A549 (cell line): Measurements from ENCODE around the gene EIF5. TPM values are rescaled to one million over a fixed set of nuclear protein-coding genes. Genes with fewer than 3 reads are reported as not detected.
A peak's percentile ranks its signal among the peaks of the same experiment; 100 is the strongest.

ENCODE experiments used
- ATAC-seq, 2 experiments: fragments of 200-7000 bp in 1 of 2; fragments of >200 bp in 1 of 2; cut with Nextera tagmentation in 1 of 2; cut with Tn5 transposase in 1 of 2; 3 replicates each; pipeline versions ENCODE4 v1.8.0 to v1.9.1; 2018 to 2020; ENCODE audit warnings: mild to moderate bottlenecking in 1 of 2, moderate library complexity in 1 of 2
- CTCF ChIA-PET: fragments of 300-600 bp; sonication (Branson Sonifier 250); formaldehyde crosslinking; extraction: SDS; loops from one replicate; lab custom pipeline; 2021; ENCODE audit warnings: antibody characterized with exemption, inconsistent platforms; lab: Yijun Ruan, JAX
- POLR2A ChIA-PET: fragments of 350-600 bp; formaldehyde crosslinking; extraction: SDS; loops from one replicate; lab custom pipeline; 2021; ENCODE audit warnings: antibody characterized with exemption, inconsistent platforms; lab: Yijun Ruan, JAX
- DNase-seq, 2 experiments: peaks; one replicate each; pipeline versions ENCODE4 v3.0.0 to v3.0.0-alpha.2; 2011 to 2016; ENCODE audit warnings: low read depth in 1 of 2, low spot score in 1 of 2
- FAIRE-seq: peaks from 2 replicates; lab custom pipeline; 2011; peaks lifted over from hg19 to GRCh38; lab: Jason Lieb, UNC
- H3K27ac ChIP-seq, 2 experiments: fragments of >200 bp; sonication (Bioruptor Twin); formaldehyde crosslinking; 3 replicates each; pipeline ENCODE4 v1.5.1; 2016 to 2017
- H3K4me1 ChIP-seq: fragments of >200 bp; sonication (Bioruptor Twin); formaldehyde crosslinking; 3 replicates; pipeline ENCODE4 v1.6.1; 2016
- H3K4me2 ChIP-seq: fragments of >200 bp; sonication (Bioruptor Twin); formaldehyde crosslinking; 3 replicates; pipeline ENCODE4 v1.6.1; 2016
- H3K4me3 ChIP-seq: fragments of >200 bp; sonication (Bioruptor Twin); formaldehyde crosslinking; 3 replicates; pipeline ENCODE4 v1.5.1; 2016
- H3K9me3 ChIP-seq: fragments of >200 bp; sonication (Bioruptor Twin); formaldehyde crosslinking; 3 replicates; pipeline ENCODE4 v1.6.1; 2016
- CBX2 ChIP-seq: fragments of 200-600 bp; sonication (generic); IDR thresholded peaks from 2 replicates; pipeline ENCODE4 v1.6.1; 2016; ENCODE audit warnings: low read depth, mild to moderate bottlenecking, borderline replicate concordance
- CEBPB ChIP-seq, 2 experiments: fragments of >200 bp in 1 of 2; sonication (Bioruptor Twin) in 1 of 2; formaldehyde crosslinking in 1 of 2; IDR thresholded peaks; 2 replicates each; pipeline ENCODE4 v1.6.1; 2012 to 2016
- CHD2 ChIP-seq: fragments of 150-350 bp; IDR thresholded peaks from 2 replicates; pipeline ENCODE4 v1.6.1; 2014; ENCODE audit warnings: low read length; ENCODE audit not compliant: partially characterized antibody
- EHMT2 ChIP-seq: fragments of 200-600 bp; sonication (generic); IDR thresholded peaks from 2 replicates; pipeline ENCODE4 v1.6.1; 2016; ENCODE audit warnings: antibody characterized with exemption, low read depth, mild to moderate bottlenecking, moderate library complexity
- FOSL2 ChIP-seq, 2 experiments: fragments of 450-650 bp in 1 of 2; fragments of >200 bp in 1 of 2; sonication (Bioruptor Twin) in 1 of 2; formaldehyde crosslinking; IDR thresholded peaks; 2 replicates each; pipeline versions ENCODE4 v1.5.0 to v1.6.1; 2016 to 2020; ENCODE audit warnings: mild to moderate bottlenecking in 1 of 2, moderate library complexity in 1 of 2
- JUN ChIP-seq, 2 experiments: fragments of >200 bp; sonication (Bioruptor Twin); formaldehyde crosslinking; IDR thresholded peaks; 2 replicates in 1 of 2; 3 replicates in 1 of 2; pipeline ENCODE4 v1.6.1; 2016 to 2017
- KDM1A ChIP-seq: fragments of 200-600 bp; sonication (generic); IDR thresholded peaks from 2 replicates; pipeline ENCODE4 v1.6.1; 2016; ENCODE audit warnings: low read depth, mild to moderate bottlenecking
- MAFK ChIP-seq: fragments of 450-650 bp; IDR thresholded peaks from 2 replicates; pipeline ENCODE4 v1.6.1; 2014; ENCODE audit not compliant: partially characterized antibody
- MYC ChIP-seq: IDR thresholded peaks from 2 replicates; pipeline ENCODE4 v1.6.1; 2012; ENCODE audit warnings: mild to moderate bottlenecking, inconsistent platforms, low read length, improper control_type of control experiment, borderline replicate concordance
- POLR2AphosphoS2 ChIP-seq: conservative IDR thresholded peaks from 2 replicates; pipeline ENCODE4 v1.6.1; 2012; ENCODE audit warnings: low read length, improper control_type of control experiment, inconsistent platforms
- RFX5 ChIP-seq: fragments of 450-650 bp; IDR thresholded peaks from 2 replicates; pipeline ENCODE4 v1.7.1; 2014; ENCODE audit warnings: antibody characterized with exemption, mild to moderate bottlenecking, moderate library complexity
- RNF2 ChIP-seq: fragments of 200-600 bp; sonication (generic); IDR thresholded peaks from 2 replicates; pipeline ENCODE4 v1.6.1; 2016; ENCODE audit warnings: low read depth, mild to moderate bottlenecking, antibody characterized with exemption, moderate library complexity, borderline replicate concordance
- SREBF2 ChIP-seq: fragments of 450-650 bp; IDR thresholded peaks from 2 replicates; pipeline ENCODE4 v1.6.1; 2014; ENCODE audit warnings: mild to moderate bottlenecking, moderate library complexity
- ZC3H11A ChIP-seq: fragments of 450-650 bp; IDR thresholded peaks from 2 replicates; pipeline ENCODE4 v1.6.1; 2014; ENCODE audit warnings: antibody characterized with exemption, mild to moderate bottlenecking
- ZNF302 ChIP-seq: fragments of 250-450 bp; sonication (Bioruptor Pico); IDR thresholded peaks from 2 replicates; pipeline ENCODE4 v1.9.0; 2021; ENCODE audit warnings: inconsistent platforms, mild to moderate bottlenecking, moderate library complexity
- ZSCAN20 ChIP-seq: fragments of 250-450 bp; sonication (Bioruptor Pico); IDR thresholded peaks from 2 replicates; pipeline ENCODE4 v1.8.0; 2022; ENCODE audit warnings: mild to moderate bottlenecking, moderate library complexity
- WGBS: methylation state at CpG from one replicate; pipeline ENCODE4 v1.1.6; 2017; ENCODE audit errors: missing lambda C conversion rate; 5-methylcytosine and 5-hydroxymethylcytosine counted together
- polyA plus RNA-seq, 4 experiments: library from polyadenylated mRNA; depleted of rRNA in 3 of 4; stranded (reverse); fragments of >200 nt; fragmentation: RNase III in 1 of 4; extraction: RNeasy Plus Mini Kit Qiagen cat#74134 plus additional on column Dnase treatment in 1 of 4; gene quantifications; 2 replicates in 3 of 4; 3 replicates in 1 of 4; pipeline ENCODE4 v1.2.3, GENCODE V29; 2011 to 2017
- TF ChIP-seq, protein P1 (sequence below): fragments of 250-450 bp; sonication (Bioruptor Pico); IDR thresholded peaks from 2 replicates; pipeline ENCODE4 v1.5.0; 2020; ENCODE audit warnings: low read depth, mild to moderate bottlenecking, moderate library complexity
- TF ChIP-seq, protein P2 (sequence below): fragments of 200-600 bp; sonication (generic); IDR thresholded peaks from 2 replicates; pipeline ENCODE4 v1.6.1; 2016; ENCODE audit warnings: antibody characterized with exemption, mild to moderate bottlenecking, moderate library complexity
- TF ChIP-seq, protein P3 (sequence below): IDR thresholded peaks from 2 replicates; pipeline ENCODE4 v1.6.1; 2012
- TF ChIP-seq, protein P4 (sequence below): IDR thresholded peaks from 2 replicates; pipeline ENCODE4 v1.6.1; 2012; ENCODE audit warnings: low read depth, borderline replicate concordance

The EIF5 gene
- polyA plus RNA-seq, 2 of the 4 experiments (the other 2 are of a cell fraction): 276 to 591 TPM

DNA sequence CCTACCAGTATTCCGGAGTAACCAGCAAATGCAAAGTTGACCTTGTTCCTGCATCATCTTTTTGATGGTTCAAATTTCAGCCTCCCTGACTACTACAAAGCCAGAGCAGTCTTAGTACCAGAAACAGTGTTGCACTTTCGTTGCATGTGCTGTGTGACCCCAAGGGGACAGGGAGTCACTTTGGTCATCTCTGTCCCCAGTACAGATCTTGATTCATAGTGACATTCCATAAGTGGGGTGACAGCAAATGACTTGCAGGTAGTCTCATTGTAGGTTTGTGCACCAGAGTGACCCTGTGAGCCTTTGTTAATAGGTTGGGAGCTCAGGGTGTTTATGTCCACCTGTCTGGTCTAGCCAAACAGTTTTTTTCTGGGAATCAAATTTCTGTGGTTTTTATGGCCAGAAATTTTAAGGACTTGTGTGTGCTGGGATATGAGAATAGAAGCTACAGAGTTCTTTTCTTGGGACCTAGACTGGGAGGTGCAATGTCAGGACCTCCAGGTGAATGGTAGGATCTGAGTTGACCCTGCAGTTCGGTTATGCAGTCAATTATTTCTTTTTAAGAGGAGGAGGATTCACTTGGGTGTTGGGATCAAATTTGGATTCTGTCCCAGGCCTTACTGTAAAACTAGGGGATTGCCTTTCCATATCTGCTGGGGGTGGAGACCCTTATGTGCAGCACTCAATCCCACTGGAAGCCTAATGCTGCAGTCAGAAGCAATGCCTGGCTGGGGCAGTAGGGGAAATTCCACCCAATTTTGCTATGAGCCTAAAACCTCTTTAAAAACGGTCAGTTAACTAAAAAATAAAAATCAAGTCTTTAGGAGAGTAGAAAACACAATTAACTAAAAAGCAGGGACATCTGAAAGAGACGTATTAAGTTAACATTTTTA, 10.1 kb downstream of the EIF5 start:
- ATAC-seq (no peak), FAIRE-seq (no peak), DNase-seq (no peak)
- Histone ChIP-seq H3K9me3 (no peaks in the 10 kb centered on the region), H3K4me1 (no peaks in the 10 kb centered on the region), H3K4me3 (no peak overlapping the region), H3K4me2 (no peak overlapping the region), H3K27ac (no peak overlapping the region)
- CTCF ChIA-PET: interaction anchor here (0.6 to 3.8 kb wide), 12 partner anchors 8 to 649 kb away, joined by 3 to 27 read pairs (median 5); partner anchors contain the start of gene MARK3
- 83% methylated on average over 5 of the region's 5 CpGs for WGBS
- POLR2A ChIA-PET: interaction anchor here (1.1 to 5.3 kb wide), 4 partner anchors 9 to 240 kb away, joined by 3 to 66 read pairs (median 5); partner anchors contain the start of gene EIF5
- TF ChIP-seq POLR2AphosphoS2 (peak; percentile 88), EHMT2 (no peak), RNF2 (no peak), JUN (IDR thresholded peaks at IDR 0.05) (0 out of 5 replicates have a peak, but pooled peaks of 1 of the 2 experiments have one; percentile 3), CHD2 (no peak), ZC3H11A (no peak), SREBF2 (no peak), KDM1A (no peak), RFX5 (no peak), MAFK (no peak), ZSCAN20 (CRISPR knock-in tag) (no peak), CBX2 (no peak), FOSL2 (IDR thresholded peaks at IDR 0.05) (no peak), FOSL2 (CRISPR knock-in tag; IDR thresholded peaks at IDR 0.05) (no peak), MYC (no peak), ZNF302 (no peak), CEBPB (IDR thresholded peaks at IDR 0.05) (no peak)
- TF ChIP-seq, protein P1, sequence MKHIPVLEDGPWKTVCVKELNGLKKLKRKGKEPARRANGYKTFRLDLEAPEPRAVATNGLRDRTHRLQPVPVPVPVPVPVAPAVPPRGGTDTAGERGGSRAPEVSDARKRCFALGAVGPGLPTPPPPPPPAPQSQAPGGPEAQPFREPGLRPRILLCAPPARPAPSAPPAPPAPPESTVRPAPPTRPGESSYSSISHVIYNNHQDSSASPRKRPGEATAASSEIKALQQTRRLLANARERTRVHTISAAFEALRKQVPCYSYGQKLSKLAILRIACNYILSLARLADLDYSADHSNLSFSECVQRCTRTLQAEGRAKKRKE: no peak
- TF ChIP-seq, protein P2, sequence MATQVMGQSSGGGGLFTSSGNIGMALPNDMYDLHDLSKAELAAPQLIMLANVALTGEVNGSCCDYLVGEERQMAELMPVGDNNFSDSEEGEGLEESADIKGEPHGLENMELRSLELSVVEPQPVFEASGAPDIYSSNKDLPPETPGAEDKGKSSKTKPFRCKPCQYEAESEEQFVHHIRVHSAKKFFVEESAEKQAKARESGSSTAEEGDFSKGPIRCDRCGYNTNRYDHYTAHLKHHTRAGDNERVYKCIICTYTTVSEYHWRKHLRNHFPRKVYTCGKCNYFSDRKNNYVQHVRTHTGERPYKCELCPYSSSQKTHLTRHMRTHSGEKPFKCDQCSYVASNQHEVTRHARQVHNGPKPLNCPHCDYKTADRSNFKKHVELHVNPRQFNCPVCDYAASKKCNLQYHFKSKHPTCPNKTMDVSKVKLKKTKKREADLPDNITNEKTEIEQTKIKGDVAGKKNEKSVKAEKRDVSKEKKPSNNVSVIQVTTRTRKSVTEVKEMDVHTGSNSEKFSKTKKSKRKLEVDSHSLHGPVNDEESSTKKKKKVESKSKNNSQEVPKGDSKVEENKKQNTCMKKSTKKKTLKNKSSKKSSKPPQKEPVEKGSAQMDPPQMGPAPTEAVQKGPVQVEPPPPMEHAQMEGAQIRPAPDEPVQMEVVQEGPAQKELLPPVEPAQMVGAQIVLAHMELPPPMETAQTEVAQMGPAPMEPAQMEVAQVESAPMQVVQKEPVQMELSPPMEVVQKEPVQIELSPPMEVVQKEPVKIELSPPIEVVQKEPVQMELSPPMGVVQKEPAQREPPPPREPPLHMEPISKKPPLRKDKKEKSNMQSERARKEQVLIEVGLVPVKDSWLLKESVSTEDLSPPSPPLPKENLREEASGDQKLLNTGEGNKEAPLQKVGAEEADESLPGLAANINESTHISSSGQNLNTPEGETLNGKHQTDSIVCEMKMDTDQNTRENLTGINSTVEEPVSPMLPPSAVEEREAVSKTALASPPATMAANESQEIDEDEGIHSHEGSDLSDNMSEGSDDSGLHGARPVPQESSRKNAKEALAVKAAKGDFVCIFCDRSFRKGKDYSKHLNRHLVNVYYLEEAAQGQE: 0 out of 2 replicates have a peak, but pooled peaks have one; percentile 8
- TF ChIP-seq, protein P3, sequence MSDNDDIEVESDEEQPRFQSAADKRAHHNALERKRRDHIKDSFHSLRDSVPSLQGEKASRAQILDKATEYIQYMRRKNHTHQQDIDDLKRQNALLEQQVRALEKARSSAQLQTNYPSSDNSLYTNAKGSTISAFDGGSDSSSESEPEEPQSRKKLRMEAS: no peak
- TF ChIP-seq, protein P4, sequence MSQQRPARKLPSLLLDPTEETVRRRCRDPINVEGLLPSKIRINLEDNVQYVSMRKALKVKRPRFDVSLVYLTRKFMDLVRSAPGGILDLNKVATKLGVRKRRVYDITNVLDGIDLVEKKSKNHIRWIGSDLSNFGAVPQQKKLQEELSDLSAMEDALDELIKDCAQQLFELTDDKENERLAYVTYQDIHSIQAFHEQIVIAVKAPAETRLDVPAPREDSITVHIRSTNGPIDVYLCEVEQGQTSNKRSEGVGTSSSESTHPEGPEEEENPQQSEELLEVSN: no peak
